A549 (cell line): ENCODE measurements around the gene TRMU.

Experiments used
- CEBPB ChIP-seq, 2 experiments: fragments of >200 bp in 1 of 2; sonication (Bioruptor Twin) in 1 of 2; formaldehyde crosslinking in 1 of 2; IDR thresholded peaks; 2 replicates each; pipeline ENCODE4 v1.6.1; 2012 to 2016
- FOSL2 ChIP-seq, 2 experiments: fragments of 450-650 bp in 1 of 2; fragments of >200 bp in 1 of 2; sonication (Bioruptor Twin) in 1 of 2; formaldehyde crosslinking; IDR thresholded peaks; 2 replicates each; pipeline versions ENCODE4 v1.5.0 to v1.6.1; 2016 to 2020; ENCODE audit warnings: mild to moderate bottlenecking in 1 of 2, moderate library complexity in 1 of 2
- HOXB13 ChIP-seq: fragments of 250-450 bp; sonication (Bioruptor Pico); IDR thresholded peaks from 2 replicates; pipeline ENCODE4 v1.5.0; 2020; ENCODE audit warnings: low read depth, mild to moderate bottlenecking, moderate library complexity
- POLR2A ChIP-seq: IDR thresholded peaks from 2 replicates; pipeline ENCODE4 v1.6.1; 2012; ENCODE audit warnings: mild to moderate bottlenecking, low read length
- POLR2AphosphoS2 ChIP-seq: conservative IDR thresholded peaks from 2 replicates; pipeline ENCODE4 v1.6.1; 2012; ENCODE audit warnings: low read length, improper control_type of control experiment, inconsistent platforms
- RAD21 ChIP-seq, 2 experiments: fragments of >200 bp in 1 of 2; sonication (Bioruptor Twin) in 1 of 2; formaldehyde crosslinking in 1 of 2; IDR thresholded peaks in 1 of 2; conservative IDR thresholded peaks in 1 of 2; 2 replicates in 1 of 2; 3 replicates in 1 of 2; pipeline ENCODE4 v1.6.1; 2012 to 2018; ENCODE audit warnings: inconsistent platforms in 1 of 2
- RCOR1 ChIP-seq: fragments of 150-350 bp; IDR thresholded peaks from 2 replicates; pipeline ENCODE4 v1.6.1; 2014; ENCODE audit warnings: antibody characterized with exemption, low read length, low read depth
- SMC3 ChIP-seq: fragments of >200 bp; sonication (Bioruptor Twin); formaldehyde crosslinking; IDR thresholded peaks from 3 replicates; pipeline ENCODE4 v1.6.1; 2018; ENCODE audit warnings: inconsistent platforms
- SREBF2 ChIP-seq: fragments of 450-650 bp; IDR thresholded peaks from 2 replicates; pipeline ENCODE4 v1.6.1; 2014; ENCODE audit warnings: mild to moderate bottlenecking, moderate library complexity
- ZSCAN20 ChIP-seq: fragments of 250-450 bp; sonication (Bioruptor Pico); IDR thresholded peaks from 2 replicates; pipeline ENCODE4 v1.8.0; 2022; ENCODE audit warnings: mild to moderate bottlenecking, moderate library complexity
- TF ChIP-seq, protein P1 (sequence below): fragments of >200 bp; sonication (Bioruptor Twin); formaldehyde crosslinking; IDR thresholded peaks from 3 replicates; pipeline ENCODE4 v1.5.1; 2016
- TF ChIP-seq, protein P2 (sequence below): IDR thresholded peaks from 2 replicates; pipeline ENCODE4 v1.6.1; 2012

DNA sequence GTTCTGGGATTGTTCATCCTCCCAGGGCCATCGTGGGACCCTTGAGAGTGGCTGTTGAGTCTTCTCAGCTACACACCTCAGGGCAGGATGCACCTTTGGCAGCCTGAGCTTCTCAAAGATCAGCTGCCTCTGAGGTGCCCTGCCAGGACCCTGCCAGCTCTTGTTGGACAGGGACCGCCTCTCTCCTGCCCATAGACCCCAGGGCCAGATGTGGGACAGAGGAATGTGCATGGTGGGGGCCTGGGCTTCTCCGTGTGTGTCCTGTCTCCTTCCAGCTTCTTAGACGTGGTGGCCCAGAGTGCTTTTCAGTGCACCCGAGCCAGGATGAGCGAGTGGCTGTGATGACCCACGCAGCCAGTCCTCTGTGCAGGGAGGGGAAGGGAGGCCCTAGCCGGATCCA, 5.9 kb upstream of the TRMU start:
- TF ChIP-seq, protein P1, sequence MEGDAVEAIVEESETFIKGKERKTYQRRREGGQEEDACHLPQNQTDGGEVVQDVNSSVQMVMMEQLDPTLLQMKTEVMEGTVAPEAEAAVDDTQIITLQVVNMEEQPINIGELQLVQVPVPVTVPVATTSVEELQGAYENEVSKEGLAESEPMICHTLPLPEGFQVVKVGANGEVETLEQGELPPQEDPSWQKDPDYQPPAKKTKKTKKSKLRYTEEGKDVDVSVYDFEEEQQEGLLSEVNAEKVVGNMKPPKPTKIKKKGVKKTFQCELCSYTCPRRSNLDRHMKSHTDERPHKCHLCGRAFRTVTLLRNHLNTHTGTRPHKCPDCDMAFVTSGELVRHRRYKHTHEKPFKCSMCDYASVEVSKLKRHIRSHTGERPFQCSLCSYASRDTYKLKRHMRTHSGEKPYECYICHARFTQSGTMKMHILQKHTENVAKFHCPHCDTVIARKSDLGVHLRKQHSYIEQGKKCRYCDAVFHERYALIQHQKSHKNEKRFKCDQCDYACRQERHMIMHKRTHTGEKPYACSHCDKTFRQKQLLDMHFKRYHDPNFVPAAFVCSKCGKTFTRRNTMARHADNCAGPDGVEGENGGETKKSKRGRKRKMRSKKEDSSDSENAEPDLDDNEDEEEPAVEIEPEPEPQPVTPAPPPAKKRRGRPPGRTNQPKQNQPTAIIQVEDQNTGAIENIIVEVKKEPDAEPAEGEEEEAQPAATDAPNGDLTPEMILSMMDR = no peak
- TF ChIP-seq RAD21 (conservative IDR thresholded peaks at IDR 0.05 in 1 of 2, IDR thresholded peaks at IDR 0.05 in 1 of 2) (no peak), POLR2A (no peak), POLR2AphosphoS2 (no peak), HOXB13 (no peak), RCOR1 (no peak), FOSL2 (IDR thresholded peaks at IDR 0.05) (no peak), FOSL2 (CRISPR knock-in tag; IDR thresholded peaks at IDR 0.05) (no peak), ZSCAN20 (CRISPR knock-in tag) (no peak), CEBPB (IDR thresholded peaks at IDR 0.05) (no peak), SREBF2 (no peak), SMC3 (no peak)
- TF ChIP-seq, protein P2, sequence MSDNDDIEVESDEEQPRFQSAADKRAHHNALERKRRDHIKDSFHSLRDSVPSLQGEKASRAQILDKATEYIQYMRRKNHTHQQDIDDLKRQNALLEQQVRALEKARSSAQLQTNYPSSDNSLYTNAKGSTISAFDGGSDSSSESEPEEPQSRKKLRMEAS = no peak
